ENCODE results near the gene BRD9. TPM values are rescaled to one million over a fixed set of nuclear protein-coding genes. Genes with fewer than 3 reads are reported as not detected.
"Not testable (repeated sequence)": the region's sequence is repeated elsewhere in the genome, so short reads cannot be mapped to it uniquely, and the experiment has no call there.

Gene BRD9
- total RNA-seq, 2 experiments from 2014 or later: 52.3 to 54.0 TPM

GRCh38 chr5:931570-932145 is 39.1 kb upstream of the BRD9 start:
- no peaks in the 10 kb centered on the region for H3K36me3 Mint-ChIP-seq (ENCODE audit: low read depth)
- CTCF ChIA-PET: interaction anchor here (0.9 to 1.2 kb wide), 4 partner anchors 17 to 243 kb away, joined by 3 to 4 read pairs (median 4); no protein-coding TSS in a partner anchor
- H3K27me3 Mint-ChIP-seq: peaks cover 6% of the 10 kb centered on the region
- no peaks in the 10 kb centered on the region for H3K9me3 Mint-ChIP-seq
- H3K27ac Mint-ChIP-seq: no peak overlapping the region
- no peak for DNase-seq
- H3K4me1 Mint-ChIP-seq: peaks cover 13% of the 10 kb centered on the region
- H3K4me3 Mint-ChIP-seq: no peak overlapping the region
- POLR2A ChIA-PET: interaction anchor here (1.1 kb wide), 1 partner anchor 25 kb away, joined by 3 read pairs; no protein-coding TSS in a partner anchor

DNA sequence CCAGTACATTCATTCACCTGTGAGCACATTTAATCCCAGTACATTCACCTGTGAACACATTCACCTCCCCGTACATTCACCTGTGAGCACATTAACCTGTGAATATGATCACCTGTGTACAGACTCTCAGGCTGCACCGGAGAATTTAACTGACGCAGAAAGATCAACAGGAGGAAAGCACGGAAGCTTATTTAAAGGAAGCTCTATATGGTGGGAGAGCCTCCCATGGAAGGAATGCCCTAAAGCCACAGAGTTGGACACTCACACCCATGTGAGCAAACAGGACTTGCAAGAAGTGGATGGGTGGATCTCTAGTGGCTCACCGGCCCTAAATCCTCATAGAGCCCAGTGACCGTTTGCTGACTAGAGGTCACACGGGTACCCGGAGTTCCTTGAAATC is 38.3 kb upstream of the BRD9 start:
- Mint-ChIP-seq H3K36me3 (ENCODE audit: low read depth) (no peaks in the 10 kb centered on the region), H3K9me3 (no peaks in the 10 kb centered on the region), H3K27me3 (peaks cover 14% of the 10 kb centered on the region), H3K4me3 (no peak overlapping the region), H3K27ac (no peak overlapping the region), H3K4me1 (peaks cover 13% of the 10 kb centered on the region)
- no peak for DNase-seq
- CTCF ChIA-PET: interaction anchor here (0.9 to 1.2 kb wide), 3 partner anchors 17 to 237 kb away, joined by 3 to 4 read pairs (median 4); no protein-coding TSS in a partner anchor
- POLR2A ChIA-PET: no interaction called here

GRCh38 chr5:929596-929995 is 37.0 kb upstream of the BRD9 start:
- Mint-ChIP-seq H3K4me1 (peaks cover 9% of the 10 kb centered on the region), H3K27ac (no peak overlapping the region), H3K4me3 (no peak overlapping the region), H3K36me3 (ENCODE audit: low read depth) (no peaks in the 10 kb centered on the region), H3K9me3 (no peaks in the 10 kb centered on the region), H3K27me3 (peaks cover 22% of the 10 kb centered on the region)
- no peak for DNase-seq
- CTCF ChIA-PET: interaction anchor here (1.6 kb wide), 1 partner anchor 211 kb away, joined by 6 read pairs; no protein-coding TSS in a partner anchor
- POLR2A ChIA-PET: no interaction called here

DNA sequence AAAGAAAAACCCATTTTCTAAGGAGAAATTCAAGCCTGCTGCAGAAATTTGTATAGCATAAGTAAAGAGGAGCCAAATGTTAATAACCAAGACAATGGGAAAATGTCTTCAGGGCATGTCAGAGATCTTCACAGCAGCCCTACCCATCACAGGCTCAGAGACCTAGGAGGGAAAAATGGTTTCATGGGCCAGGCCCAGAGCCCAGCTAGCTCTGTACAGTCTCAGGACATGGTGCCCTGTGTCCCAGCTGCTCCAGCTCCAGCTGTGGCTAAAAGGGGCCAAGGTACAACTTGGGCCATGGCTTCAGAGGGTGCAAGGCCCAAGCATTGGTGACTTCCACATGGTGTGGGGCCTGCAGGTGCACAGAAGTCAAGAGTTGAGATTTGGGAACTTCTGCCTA is 36.6 kb upstream of the BRD9 start:
- H3K4me3 Mint-ChIP-seq; POLR2A ChIA-PET; DNase-seq; H3K9me3 Mint-ChIP-seq; H3K27ac Mint-ChIP-seq; H3K4me1 Mint-ChIP-seq; H3K36me3 Mint-ChIP-seq (ENCODE audit: low read depth): not testable (repeated sequence)
- H3K27me3 Mint-ChIP-seq: peaks cover 22% of the 10 kb centered on the region
- CTCF ChIA-PET: interaction anchor here (1.6 kb wide), 1 partner anchor 211 kb away, joined by 6 read pairs; no protein-coding TSS in a partner anchor

DNA sequence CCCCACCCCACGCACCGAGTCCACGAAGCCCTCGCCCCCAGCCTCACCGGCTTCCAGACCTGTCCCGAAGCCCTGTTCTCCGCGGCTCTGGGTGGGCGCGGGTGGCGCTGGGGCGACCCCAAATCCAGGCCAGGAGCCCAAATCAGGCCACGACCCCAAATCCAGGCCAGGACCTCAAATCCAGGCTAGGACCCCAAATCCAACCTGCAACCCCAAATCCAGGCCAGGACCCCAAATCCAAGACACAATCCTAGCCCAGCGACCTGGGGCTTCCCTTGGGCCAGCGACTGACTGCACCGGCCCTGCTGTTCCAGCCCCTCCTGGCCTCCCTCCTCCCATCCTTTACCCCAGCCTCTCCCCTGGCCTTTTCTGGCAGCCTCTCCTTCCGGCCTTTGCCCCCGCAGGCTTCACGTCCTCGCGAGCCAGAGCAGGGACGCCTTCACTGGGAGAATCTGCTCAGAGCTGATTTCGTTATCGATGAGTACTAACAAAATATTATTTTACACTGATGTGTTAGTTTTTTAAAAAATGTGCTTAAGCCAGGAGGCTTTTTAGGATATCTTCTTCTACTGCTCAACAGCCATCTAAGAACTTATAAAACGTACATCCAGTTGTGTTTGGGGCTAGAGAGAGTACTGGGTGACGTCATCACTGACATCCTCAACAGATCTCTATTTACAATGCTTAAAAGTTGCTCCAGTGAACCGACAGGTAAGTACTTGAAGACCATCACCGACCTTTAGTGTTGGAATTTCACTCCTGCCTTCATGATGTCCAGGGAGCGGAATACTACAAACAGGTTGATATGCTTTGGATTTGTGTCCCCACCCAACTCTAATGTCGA is 34.8 kb upstream of the BRD9 start:
- peaks cover 8% of the 10 kb centered on the region for H3K4me1 Mint-ChIP-seq
- H3K9me3 Mint-ChIP-seq: no peaks in the 10 kb centered on the region
- DNase-seq: no peak
- H3K4me3 Mint-ChIP-seq: no peak overlapping the region
- no peaks in the 10 kb centered on the region for H3K36me3 Mint-ChIP-seq (ENCODE audit: low read depth)
- ChIA-PET POLR2A (no interaction called here), CTCF (no interaction called here)
- peaks cover 22% of the 10 kb centered on the region for H3K27me3 Mint-ChIP-seq
- H3K27ac Mint-ChIP-seq: no peak overlapping the region

DNA sequence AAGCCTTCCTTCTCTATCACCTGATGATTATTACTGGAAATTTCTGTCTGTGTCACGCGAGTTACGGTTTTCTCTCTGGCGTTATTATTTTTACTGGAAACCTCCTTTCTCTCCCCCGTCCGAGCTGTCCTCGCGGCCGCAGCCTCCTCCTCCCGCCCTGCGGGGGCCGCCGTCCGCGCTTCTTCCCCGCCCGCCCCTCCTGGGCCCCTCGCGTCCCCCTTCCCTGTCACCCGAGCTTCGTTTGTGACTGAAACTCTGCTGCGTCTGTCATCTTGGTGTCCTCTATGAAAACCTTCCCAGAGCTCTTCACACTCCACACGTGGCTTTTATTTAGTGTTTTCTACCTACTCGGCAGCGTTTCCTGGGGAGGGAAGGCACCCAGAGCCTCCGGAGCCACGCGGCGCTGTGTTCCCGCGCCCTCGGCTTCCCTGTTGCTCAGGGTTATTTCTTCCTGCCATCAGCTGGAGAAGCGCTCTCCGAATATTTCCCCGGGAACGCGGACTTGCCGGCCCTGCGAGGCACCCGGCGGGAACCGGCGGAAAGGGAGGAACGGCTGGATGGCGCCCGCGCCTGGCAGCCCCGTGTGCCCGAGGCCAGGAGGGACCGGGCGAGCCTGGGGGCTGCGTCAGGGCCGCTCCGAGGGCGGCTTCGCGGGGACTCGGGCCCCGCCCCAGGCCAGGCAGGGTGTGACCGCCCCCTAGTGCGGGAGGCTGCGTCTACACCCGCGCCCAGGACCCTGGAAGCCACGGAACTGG is 34.0 kb upstream of the BRD9 start:
- no peak for DNase-seq
- Mint-ChIP-seq H3K27me3 (peaks cover 22% of the 10 kb centered on the region), H3K27ac (no peak overlapping the region), H3K4me1 (peaks cover 5% of the 10 kb centered on the region), H3K9me3 (no peaks in the 10 kb centered on the region), H3K36me3 (ENCODE audit: low read depth) (no peaks in the 10 kb centered on the region), H3K4me3 (no peak overlapping the region)
- ChIA-PET CTCF (no interaction called here), POLR2A (no interaction called here)

DNA sequence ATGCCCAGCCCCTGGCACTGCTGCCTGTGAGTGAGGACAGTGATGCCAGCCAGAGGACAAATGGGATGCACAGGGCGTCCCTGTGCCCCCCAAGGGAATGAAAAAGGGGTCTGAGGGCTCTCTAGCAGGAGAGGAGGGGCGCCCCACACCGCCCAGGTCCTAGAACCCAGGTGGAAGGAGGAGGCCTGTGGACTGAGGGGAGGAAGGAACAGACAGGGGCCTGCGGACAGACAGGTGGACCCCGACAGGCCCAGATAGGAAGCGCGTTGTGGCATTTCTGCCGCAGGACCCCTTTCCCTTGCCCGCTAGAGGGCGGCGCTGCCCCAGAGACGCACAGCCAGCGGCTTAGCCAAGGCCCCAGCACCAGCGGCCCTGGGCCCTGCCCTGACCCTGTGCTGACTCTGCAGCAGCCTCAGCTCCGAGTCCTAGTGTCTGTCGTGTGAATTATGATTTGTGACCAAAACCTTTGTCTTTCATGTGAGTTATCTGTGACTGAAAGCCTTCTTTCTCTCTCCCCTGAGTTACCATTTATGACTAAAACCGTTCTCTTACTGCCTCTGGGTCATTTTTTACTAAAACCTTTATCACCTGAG is 30.8 kb upstream of the BRD9 start:
- Mint-ChIP-seq H3K4me3 (no peak overlapping the region), H3K9me3 (no peaks in the 10 kb centered on the region), H3K4me1 (peaks cover 5% of the 10 kb centered on the region), H3K27me3 (peaks cover 22% of the 10 kb centered on the region), H3K27ac (no peak overlapping the region), H3K36me3 (ENCODE audit: low read depth) (no peaks in the 10 kb centered on the region)
- DNase-seq: peak; percentile 74
- POLR2A ChIA-PET: no interaction called here
- CTCF ChIA-PET: interaction anchor here (0.7 to 2.6 kb wide), 23 partner anchors 9 to 251 kb away, joined by 3 to 44 read pairs (median 4); partner anchors contain the start of gene NKD2

- no peak overlapping the region for H3K27ac Mint-ChIP-seq
- no peaks in the 10 kb centered on the region for H3K36me3 Mint-ChIP-seq (ENCODE audit: low read depth)
- DNase-seq: no peak
- CTCF ChIA-PET: interaction anchor here (0.9 to 2.6 kb wide), 10 partner anchors 26 to 252 kb away, joined by 3 to 44 read pairs (median 6); no protein-coding TSS in a partner anchor
- POLR2A ChIA-PET: no interaction called here
- no peaks in the 10 kb centered on the region for H3K9me3 Mint-ChIP-seq
- H3K4me1 Mint-ChIP-seq: peaks cover 5% of the 10 kb centered on the region
- H3K4me3 Mint-ChIP-seq: no peak overlapping the region
- peaks cover 20% of the 10 kb centered on the region for H3K27me3 Mint-ChIP-seq
Observed at GRCh38 chr5:922436-923280, 30.1 kb upstream of the BRD9 start.

GRCh38 chr5:921456-922435 is 29.1 kb upstream of the BRD9 start:
- Mint-ChIP-seq H3K27ac (no peak overlapping the region), H3K36me3 (ENCODE audit: low read depth) (no peaks in the 10 kb centered on the region), H3K27me3 (peaks cover 16% of the 10 kb centered on the region), H3K9me3 (no peaks in the 10 kb centered on the region), H3K4me1 (peaks cover 4% of the 10 kb centered on the region), H3K4me3 (no peak overlapping the region)
- ChIA-PET CTCF (interaction anchor here (0.7 to 2.2 kb wide), 5 partner anchors 10 to 218 kb away, joined by 3 to 7 read pairs (median 3); no protein-coding TSS in a partner anchor), POLR2A (no interaction called here)
- no peak for DNase-seq

DNA sequence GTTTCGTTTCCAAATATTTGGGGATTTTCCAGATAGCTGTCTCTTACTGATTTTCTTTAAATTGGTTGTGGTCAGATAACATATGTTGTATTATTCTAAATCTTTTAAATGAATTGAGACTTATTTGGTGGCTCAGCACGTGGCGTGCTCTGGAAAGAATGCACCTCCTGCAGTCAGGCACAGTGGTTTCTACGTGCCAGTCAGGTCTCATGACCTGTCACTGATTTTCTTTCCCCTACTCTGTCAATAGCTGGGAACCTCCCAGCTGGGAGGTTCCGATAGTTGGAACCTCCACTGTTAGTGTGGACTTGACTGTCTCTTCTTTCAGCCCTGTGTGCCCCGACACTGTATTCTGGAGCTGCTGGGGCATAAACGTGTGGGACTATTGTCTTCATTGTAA is 27.7 kb upstream of the BRD9 start:
- POLR2A ChIA-PET: no interaction called here
- Mint-ChIP-seq H3K4me1 (peaks cover 4% of the 10 kb centered on the region), H3K36me3 (ENCODE audit: low read depth) (peaks cover 5% of the 10 kb centered on the region), H3K9me3 (no peaks in the 10 kb centered on the region), H3K27me3 (peaks cover 4% of the 10 kb centered on the region), H3K4me3 (no peak overlapping the region), H3K27ac (no peak overlapping the region)
- no peak for DNase-seq
- CTCF ChIA-PET: interaction anchor here (1.1 to 1.7 kb wide), 2 partner anchors 218 to 254 kb away, joined by 3 to 6 read pairs; no protein-coding TSS in a partner anchor

DNA sequence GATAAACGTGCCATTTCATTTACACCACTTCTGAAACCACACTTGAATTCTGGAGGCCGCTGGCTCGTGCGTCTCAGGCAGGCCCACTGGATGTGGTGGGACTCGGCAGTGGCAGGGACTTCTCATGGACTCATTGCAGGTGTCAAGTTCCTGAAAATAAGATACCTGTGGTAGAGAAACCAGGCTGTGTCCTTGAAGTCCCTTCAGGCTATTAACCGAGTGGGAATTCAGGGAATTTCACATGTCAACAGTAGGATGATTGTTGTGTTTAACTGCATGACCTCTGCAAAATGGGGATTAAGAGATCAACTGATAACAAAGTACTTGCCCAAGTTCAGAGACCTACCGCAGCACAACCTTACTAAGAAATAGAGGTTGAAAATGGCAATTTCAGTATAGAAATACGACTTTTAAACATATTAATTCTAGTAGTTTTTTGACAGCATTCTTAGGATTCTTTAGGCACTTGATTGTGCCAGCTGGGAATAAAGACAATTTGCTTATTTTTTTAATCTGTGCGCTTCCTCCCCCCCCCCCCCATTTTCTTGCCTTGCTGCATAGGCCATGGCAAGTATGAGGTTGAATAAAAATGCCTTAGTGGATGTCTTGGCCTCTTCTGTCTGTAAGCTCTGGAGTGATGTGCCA is 26.9 kb upstream of the BRD9 start:
- Mint-ChIP-seq H3K9me3 (no peaks in the 10 kb centered on the region), H3K27me3 (no peaks in the 10 kb centered on the region), H3K4me1 (peaks cover 4% of the 10 kb centered on the region), H3K4me3 (no peak overlapping the region), H3K27ac (no peak overlapping the region), H3K36me3 (ENCODE audit: low read depth) (peaks cover 10% of the 10 kb centered on the region)
- DNase-seq: no peak
- ChIA-PET POLR2A (no interaction called here), CTCF (interaction anchor here (0.5 to 1.7 kb wide), 4 partner anchors 219 to 307 kb away, joined by 3 to 6 read pairs (median 3); no protein-coding TSS in a partner anchor)

Measured in activated CD4-positive, alpha-beta memory T cell treated with anti-CD3 and anti-CD28 coated beads, Interleukin-2, amount 10 ng/mL, durations not matched to agents 7 days and 5 days (primary cell).